GM18909 (cell line): ENCODE results near the gene TMEM255B.

Source experiments
- ATAC-seq: cut with Tn5 transposase; IDR thresholded peaks from one replicate; pipeline ENCODE4 v1.9.1; 2021; ENCODE audit warnings: mild to moderate bottlenecking; ENCODE audit not compliant: unreplicated experiment, poor library complexity

The TMEM255B gene

DNA sequence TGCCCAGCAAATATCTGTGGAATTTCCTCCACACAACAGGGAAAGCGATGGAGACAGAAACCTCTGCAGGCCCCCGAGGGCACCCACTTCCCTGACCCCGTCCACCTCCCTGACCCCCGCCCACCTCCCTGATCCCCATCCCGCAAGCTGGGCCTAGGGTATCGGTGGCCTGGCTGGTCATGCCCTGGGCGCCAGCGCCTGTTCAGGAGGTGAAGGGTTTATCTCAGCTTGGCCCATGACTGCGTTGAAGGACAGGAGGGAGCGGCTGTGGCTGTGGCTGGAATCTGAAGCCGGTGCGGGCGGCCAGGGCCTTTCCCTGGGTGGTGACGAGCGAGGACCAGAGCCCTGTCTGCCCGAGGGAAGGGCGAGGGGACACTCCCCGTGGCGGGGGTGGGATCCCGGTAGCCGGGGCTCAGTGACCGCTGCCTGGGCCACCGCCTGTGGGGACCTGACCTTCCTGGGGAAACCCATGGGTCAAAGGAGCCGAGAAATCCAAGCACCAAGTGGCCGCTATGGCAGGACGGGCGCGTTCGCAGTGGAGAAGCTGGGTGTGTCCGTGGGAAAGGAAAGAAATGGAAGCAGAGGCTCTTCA, 84.1 kb downstream of the TMEM255B start:
- no peak for ATAC-seq

DNA sequence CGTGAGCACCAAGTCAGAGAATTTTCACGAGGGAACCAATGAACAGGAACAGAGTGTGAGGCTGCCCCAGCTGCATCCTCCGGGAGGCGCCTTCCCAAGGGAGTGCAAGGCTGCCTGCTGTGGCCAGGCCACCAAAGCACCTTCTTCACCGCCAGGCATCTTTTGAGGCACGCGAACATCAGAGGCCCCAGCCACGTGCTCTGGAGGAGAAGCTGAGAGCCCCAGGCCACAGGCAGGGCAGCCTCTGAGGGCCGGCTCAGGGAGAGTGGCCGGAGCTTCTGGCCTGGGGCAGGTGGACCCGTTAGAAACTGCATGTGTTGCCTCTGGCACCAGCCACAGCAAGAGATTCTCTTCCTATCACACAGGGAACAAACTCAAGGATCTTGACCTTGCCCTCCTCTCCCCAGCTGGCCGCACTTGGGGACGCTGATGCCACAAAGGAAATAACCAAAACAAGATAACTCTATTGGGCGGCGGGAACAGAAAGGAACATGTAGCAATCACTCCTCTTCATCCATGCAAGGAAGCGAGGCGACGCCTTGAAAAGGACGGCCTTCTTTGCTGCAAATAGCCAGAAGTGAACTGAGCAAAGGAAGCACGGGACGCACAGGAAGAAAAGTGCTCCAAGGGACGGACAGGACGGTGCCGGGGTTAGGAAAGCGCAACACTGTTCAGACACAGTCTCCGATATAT, 85.0 kb downstream of the TMEM255B start:
- ATAC-seq = no peak

DNA sequence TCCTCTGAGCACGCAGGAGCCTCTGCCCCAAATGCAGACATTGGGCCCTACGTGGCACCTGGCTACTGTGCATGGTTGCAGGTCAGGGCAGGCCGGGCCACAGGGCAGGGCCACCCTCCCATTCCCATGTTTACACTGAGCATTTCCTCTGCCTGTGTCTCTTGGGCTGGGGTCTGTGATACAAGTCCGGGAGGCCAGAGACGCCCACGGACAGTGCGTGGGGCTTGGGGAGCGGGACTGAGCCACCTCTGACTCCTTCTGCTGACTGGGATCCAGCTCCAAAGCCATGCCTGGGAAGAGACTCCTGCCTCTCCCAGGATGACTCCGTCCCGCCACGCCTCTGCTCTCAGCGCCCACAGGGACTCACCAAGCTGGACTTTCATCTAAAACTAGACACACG, 86.0 kb downstream of the TMEM255B start:
- no peak for ATAC-seq

DNA sequence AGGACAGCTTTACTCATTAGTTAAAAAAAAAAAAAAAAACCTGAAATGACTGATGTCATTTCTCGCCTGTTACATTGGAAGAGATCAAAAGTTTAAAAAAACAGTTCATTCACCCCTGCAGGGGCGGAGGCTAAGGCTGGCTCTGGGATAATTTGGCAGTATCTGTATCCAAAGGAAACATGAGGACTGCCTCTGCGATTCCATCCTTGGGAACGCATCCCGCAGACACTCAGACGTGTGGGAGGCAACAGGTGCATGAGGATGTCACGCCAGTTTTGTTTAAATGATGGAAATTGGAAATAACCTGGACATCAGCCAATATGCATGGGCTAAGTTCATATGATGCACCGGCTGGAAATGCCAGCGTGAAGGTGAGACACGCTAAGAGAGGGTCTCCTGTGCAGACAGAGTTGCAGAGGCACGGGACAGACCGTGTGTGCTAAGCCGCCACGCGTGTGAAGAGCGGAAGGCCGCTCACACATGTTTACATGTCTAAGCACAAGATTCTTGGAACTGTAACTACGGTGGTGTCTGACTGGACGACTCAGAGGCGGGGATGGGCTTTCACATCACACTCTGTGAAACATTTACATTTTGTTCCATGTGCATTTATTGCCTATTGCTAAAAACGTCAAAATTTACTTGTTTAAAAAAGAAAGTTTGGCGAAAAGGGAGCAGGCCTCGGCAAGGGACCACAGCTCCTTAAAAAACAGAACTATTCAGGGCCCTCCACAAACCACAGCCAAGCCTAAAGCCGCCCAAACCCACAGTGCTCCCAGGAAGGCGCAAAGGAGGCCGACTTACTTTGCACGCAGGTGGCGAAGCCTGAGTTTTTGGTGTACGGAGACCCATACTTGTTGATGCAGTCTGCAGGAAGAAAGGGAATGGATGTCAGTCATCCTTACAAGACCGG, 87.0 kb downstream of the TMEM255B start:
- no peak for ATAC-seq

DNA sequence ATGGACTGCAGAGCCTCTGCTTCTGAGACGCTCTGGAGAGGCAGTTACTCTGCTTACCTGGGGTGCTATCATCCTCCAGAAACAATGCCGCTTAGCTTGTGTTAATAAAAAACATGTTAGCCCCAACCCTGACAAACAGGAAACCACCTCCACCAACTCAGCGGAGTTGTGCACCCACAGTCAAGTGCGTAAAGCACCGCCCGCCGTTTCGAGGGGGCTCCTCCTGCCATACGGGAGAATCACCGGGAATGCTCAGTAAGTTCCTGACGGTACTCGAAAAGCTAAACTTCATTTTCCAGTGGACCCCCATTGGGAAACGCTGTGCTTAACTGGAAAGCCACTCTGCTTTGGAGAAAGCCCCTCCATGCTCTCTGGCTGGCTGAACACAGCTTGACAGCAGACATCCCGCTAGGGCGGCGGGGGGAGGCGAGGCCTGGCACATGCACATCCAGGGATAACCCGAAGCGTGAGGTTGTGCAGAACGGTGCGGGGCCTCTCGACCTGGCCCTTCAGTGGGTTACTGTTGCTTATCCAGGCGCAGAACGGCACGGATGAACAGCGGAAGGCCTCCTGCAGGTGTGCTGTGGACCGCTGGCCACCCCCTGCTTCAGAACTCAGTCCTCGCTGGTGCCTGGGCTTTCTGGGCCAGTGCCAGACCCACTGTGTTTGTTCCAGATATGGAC, 87.8 kb downstream of the TMEM255B start:
- ATAC-seq = no peak

DNA sequence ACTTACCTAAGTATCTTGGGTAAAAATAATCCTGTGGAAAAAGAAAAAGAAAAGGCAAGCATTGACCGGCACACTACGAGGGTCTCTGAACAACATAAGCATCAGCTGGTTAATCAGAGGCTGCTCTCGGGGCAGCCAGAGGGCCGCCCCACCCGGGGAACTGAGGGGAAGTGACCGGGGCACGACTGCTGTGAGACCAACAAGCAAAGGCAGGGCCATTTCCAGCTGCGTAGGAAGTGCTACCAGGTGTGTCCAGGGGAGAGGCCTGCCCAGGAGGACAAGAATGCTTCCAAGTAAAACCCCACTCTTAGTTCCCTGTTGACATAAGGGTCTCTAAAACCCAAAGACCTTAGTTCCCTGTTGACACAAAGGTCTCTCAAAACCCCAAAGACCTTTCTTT, 89.0 kb downstream of the TMEM255B start:
- ATAC-seq = no peak

DNA sequence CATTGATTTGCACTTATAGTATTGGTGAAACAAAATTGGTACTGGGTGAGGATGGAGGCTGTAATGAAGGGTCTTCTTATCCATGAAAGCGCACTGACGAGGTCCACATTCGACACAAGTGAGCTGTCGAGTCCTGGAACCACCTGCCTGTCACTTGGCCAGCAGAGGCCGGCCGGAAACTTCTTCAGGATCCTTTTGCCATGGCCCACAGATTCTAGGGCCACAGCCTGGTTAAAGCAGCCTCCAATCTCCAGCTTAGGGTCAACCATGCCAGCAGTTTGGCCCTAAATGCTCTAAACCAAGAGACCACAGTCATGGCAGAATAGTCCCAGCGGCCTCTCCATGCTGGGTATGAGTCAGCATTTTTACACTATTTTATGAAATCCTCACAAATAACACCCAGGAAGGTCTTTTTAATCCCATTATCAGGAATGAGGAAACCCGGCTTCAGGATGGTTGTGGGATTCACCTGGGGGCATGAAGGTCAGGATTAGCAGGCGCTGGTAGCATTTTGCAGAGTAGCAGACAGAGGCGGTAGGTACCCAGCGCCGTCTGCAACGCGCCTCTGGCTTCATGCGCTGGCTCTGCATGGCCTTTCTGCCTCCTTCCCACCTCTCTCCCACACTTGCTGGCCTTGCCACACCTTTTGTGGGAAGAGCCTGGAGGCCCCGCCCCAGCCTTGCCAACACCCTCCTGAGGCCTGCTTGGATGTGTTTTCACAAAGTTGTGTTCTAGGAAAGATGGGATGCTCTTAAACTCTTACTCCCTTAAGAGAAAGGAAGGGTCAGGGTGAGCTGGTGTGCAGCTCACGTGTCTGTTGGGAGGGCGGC, 89.6 kb downstream of the TMEM255B start:
- ATAC-seq = no peak

DNA sequence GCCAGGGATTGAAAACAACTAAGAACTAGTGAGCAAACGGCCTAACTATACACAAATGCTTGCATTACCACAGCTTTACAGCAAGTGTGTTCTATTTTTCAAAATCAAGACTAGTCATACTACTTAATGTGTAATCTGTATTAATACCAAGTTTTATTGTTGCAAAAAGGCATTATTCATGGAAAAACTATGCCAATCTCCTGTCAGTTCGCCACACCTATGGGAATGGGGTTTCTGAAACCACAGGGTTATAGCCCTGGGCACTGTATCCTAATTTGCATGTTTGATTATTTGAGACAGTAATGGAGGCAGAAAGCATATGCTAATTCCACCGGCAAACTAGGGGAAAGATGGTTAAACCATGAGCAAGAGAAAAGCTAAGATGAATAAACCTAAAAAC, 90.5 kb downstream of the TMEM255B start:
- ATAC-seq = no peak

DNA sequence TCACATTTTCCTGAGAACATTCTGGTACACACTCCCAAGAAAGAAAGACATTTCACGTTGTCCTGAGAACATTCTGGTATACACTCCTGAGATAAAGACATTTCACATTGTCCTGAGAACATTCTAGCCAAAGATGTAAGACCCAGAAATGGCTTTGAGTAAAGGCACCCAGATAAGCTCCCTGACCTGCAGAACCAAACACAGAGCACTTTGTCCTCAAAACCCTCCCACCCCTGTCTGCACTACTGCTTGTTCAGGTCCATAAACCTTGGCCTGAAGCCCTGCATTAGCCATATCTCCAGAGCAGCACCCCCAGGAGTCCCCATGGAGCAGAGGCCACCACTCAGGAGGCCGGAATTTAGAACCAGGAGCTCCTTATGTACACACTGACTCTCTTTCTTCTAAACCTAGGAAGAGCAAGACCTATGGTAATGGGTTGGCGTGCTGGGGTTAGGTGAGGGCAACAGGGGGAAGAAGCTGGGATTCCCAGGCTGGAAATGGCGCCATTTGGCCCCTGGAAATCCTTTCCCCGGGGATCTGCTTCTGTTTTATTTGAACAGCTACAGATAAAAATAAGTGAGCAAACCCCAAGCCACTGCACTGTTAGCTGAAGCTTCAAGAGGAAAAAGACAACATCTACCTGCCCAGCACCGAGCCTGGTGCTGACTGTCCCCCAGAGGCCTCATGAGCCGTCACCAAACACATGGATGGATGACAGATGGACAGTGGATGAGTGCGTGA, 91.1 kb downstream of the TMEM255B start:
- ATAC-seq = no peak

DNA sequence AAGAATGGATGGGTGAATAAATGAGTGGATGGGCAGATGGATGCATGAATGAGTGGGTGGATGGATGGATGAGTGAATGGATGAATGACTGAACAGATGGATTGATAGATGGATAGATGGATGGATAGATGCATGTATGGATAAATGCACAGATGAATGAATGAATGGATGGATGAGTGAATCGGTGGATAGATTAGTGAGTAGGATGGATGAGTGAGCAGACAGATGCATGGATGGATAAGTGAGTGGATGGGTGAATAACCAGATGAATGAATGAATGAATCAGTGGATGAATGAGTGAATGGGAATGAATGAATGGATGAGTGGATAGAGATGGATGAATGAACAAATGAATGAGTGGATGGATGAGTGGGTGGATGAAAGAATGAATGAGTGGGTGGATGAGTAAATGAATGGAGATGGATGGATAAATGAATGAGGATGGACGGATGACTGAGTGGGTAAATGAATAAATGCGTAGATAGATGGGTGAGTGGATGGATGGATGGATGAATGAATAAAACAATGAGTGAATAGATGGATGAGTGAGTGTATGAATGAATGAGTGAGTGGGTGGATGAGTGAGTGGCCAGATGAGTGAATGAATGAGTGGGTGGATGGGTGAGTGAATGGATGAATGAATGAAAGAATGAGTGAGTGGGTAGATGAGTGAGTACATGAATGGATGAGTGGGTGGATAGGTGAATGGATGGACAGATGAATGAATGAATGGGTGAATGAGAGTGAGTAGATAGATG, 91.9 kb downstream of the TMEM255B start:
- no peak for ATAC-seq

DNA sequence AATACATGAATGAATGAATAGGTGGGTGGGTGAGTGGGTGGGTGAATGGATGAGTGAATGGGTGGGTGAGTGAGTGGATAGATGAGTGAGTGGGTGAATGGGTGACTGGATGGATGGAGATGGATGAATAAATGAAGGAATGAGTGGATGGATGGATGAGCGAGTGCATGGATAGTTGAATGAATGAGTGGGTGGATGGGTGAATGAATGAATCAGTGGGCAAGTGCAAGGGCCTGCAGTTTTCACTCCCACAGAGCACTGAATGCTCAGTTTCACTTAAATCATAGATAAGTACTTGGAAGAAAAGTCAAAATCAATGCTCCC, 92.4 kb downstream of the TMEM255B start:
- no peak for ATAC-seq

DNA sequence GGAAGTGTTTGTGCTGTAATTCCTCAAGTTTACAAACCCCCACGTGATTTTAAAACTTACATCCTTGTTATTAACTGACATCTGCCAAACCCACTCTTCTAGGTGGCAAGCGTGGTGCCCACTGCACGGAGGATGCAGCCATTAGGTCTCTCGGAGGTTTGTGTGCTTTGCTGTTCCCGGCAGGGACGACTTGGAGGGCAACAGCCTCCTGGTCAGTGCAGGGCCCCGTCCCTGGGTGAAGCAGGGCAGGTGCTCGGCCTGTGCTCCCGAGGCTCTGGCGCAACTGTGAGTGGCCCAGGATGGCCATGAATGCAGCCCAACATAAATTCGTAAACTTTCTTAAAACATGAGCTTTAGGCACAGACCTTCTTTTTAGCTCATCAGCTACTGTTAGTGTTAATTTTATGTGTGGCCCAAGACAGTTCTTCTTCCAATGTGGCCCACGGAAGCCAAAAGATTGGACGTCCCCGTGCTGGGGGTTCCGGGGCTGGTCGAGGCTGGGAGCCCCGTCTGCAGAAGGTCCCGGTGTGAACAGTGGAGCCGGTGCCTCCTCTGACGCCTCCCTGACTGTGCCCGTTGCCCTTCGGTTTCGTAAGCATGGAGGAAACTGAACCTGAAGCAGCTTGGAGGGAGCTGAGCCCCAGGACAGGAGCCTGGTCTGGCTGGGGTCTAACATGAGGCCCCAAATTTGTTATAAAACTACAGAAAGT, 93.0 kb downstream of the TMEM255B start:
- no peak for ATAC-seq

DNA sequence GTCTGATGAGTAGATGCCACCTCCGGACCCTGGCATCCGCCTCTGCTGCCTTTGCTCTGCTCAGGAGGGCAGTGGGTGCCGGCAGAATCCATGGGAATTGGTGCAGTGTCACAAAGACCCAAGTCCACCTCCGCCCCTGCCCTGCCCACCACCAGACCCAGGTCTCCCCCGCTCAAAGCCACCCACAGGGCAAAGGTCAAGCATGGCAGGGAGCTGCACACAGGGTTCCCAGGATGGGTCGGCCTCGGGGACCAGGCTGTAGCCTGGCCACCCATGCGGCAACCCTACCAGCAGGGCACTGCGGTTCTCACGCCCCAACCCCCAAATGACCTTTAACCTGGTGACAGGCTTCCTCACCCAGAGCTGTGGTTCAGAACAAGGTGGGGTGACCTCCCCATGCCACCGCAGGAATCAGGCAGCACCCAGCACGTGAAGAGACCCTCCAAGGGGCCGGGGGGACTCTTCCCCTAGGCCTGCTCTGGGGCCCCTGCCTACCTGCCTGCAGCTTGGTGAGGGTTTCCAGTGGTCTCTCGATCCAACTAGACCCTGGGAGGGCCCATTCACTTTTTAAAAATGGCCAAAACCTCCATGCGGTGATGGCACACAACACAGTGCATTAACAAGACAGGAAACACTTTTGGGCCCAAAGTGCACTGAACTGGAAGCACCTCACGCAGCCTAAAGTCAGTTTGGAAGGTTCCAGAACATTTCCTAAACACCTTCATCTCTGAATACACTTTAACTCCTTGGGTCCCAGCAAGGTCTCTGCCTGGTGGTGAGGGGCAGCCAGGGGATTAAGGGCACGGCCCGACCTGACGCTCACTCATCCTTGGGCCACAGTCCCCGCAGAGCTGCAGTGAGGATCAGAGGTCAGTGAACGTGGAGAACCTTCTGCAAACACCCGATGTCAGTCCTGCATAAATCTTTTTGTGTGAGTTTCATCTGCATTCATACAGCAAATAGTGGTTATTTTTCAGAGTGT, 93.8 kb downstream of the TMEM255B start:
- no peak for ATAC-seq

DNA sequence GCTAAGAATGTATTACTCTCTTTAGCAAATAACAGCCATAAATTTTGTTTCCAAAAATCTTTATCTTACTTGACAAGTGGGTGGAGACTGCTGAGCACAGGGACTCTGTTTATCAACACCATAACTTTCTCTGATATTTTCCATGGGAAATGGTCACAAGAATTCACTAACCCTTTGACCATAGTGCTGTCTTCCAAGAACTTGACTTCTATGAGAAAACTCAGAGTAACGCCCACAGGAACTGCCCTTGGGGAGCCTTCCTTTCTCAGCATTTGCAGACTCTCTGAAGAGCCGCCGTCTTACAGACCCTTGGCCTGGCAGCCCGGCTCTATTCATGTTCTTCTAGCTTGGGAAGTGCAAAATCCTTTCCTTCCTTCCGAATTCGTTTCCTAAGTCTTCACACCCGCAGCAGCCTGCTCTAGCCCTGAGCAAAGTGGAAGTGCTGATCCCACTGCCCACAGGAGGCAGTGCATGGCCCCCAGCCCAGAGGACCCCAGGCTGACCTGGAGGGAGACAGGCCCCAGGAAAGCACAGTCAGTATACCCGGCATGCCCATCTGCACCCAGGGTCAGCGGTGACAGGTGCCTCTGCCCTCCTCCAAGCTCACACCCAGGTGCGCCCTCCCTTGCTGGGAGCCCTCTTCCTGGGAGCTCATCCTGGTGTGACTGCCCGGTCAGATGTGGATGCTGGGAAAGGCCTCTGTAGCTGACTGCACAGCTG, 94.7 kb downstream of the TMEM255B start:
- ATAC-seq = no peak

DNA sequence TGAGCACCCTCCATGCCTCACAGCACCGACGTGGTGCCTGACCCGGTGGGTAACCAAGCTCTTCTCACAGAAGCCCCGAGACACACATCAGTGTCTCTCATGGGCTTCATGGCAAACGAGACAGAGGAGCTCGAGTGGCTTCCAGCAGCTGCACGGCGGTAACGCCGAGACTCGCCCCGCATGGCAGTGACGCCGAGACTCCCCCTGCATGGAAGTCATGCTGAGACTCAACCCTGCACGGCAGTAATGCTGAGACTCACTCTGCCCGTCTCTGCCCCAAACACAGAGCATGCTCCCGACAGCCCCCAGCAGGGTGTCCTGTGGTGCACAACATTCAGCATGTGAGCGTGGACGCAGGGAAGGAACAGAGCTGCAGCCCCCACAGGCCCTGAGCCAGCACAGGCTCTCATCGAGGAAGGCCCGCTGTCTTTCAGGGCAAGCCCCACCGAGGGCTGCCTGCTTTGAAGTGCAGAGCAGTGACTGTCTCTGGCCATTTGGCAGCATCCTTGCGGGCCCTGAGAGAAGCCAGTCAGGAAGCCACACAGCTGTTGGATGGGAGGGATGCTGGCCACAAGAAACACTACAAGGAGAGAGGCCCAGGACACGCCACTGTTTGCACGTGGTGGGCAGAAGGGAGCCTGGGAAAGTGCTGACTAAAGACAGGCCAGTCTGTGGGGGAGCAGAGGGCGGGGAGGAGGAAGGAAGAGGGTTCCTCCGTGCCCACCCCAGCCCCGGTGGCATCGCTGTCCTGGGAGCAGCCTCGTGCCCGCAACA, 95.4 kb downstream of the TMEM255B start:
- ATAC-seq = no peak
